Measurements from ENCODE around the gene FANCB. TPM values are rescaled to one million over a fixed set of nuclear protein-coding genes. Genes with fewer than 3 reads are reported as not detected.

Gene FANCB
- total and polyA plus RNA-seq, 9 donors, result 0.23 to 3.1 (median 2.8) TPM

GRCh38 chrX:14916017-14916674 is 43.3 kb upstream of the FANCB start:
- Histone ChIP-seq H3K27me3 (no peaks in the 10 kb centered on the region), H3K27ac (no peak overlapping the region), H3K9me3 (no peaks in the 10 kb centered on the region), H3K4me1 (ENCODE audit: insufficient read depth) (no peaks in the 10 kb centered on the region), H3K4me3 (no peak overlapping the region), H3K36me3 (no peaks in the 10 kb centered on the region)
- TF ChIP-seq POLR2A (IDR thresholded peaks at IDR 0.05), result no peak
- TF ChIP-seq EP300 (IDR thresholded peaks at IDR 0.05), result no peak
- TF ChIP-seq CTCF (IDR thresholded peaks at IDR 0.05), result no peak
- intact Hi-C loops (cut with DNase I), result no loop called here
- WGBS, 3 donors, result 42 to 55% (median 43%) methylated on average over 3 of the region's 3 CpGs
- no peak for DNase-seq

- H3K4me1 ChIP-seq (ENCODE audit: insufficient read depth), result no peaks in the 10 kb centered on the region
- no peaks in the 10 kb centered on the region for H3K36me3 ChIP-seq
- DNase-seq, result no peak
- no peak overlapping the region for H3K27ac ChIP-seq
- H3K4me3 ChIP-seq, result no peak overlapping the region
- intact Hi-C loops (cut with DNase I), result no loop called here
- no peaks in the 10 kb centered on the region for H3K9me3 ChIP-seq
- no peaks in the 10 kb centered on the region for H3K27me3 ChIP-seq
- no peak for TF ChIP-seq CTCF (IDR thresholded peaks at IDR 0.05)
- TF ChIP-seq EP300 (IDR thresholded peaks at IDR 0.05), result no peak
- TF ChIP-seq POLR2A (IDR thresholded peaks at IDR 0.05), result no peak
- 77 to 79% (median 77%) methylated on average over 3 of the region's 3 CpGs for WGBS, 3 donors
Measured at GRCh38 chrX:14915596-14915995, 42.7 kb upstream of the FANCB start.

GRCh38 chrX:14913241-14913640 is 40.4 kb upstream of the FANCB start:
- Histone ChIP-seq H3K9me3 (no peaks in the 10 kb centered on the region), H3K36me3 (no peaks in the 10 kb centered on the region), H3K27ac (no peak overlapping the region), H3K27me3 (no peaks in the 10 kb centered on the region), H3K4me1 (ENCODE audit: insufficient read depth) (no peaks in the 10 kb centered on the region), H3K4me3 (no peak overlapping the region)
- TF ChIP-seq POLR2A (IDR thresholded peaks at IDR 0.05) (no peak), CTCF (IDR thresholded peaks at IDR 0.05) (no peak), EP300 (IDR thresholded peaks at IDR 0.05) (no peak)
- WGBS, 3 donors, result 82 to 85% (median 85%) methylated on average over 2 of the region's 2 CpGs
- no peak for DNase-seq
- intact Hi-C loops (cut with DNase I), result no loop called here

GRCh38 chrX:14903891-14904290 is 31.0 kb upstream of the FANCB start:
- TF ChIP-seq CTCF (IDR thresholded peaks at IDR 0.05), result no peak
- no peak for TF ChIP-seq POLR2A (IDR thresholded peaks at IDR 0.05)
- no peak for TF ChIP-seq EP300 (IDR thresholded peaks at IDR 0.05)
- no peak overlapping the region for H3K27ac ChIP-seq
- 26 to 32% (median 31%) methylated on average over 2 of the region's 2 CpGs for WGBS, 3 donors
- H3K4me3 ChIP-seq, result no peak overlapping the region
- H3K36me3 ChIP-seq, result no peaks in the 10 kb centered on the region
- no peaks in the 10 kb centered on the region for H3K4me1 ChIP-seq (ENCODE audit: insufficient read depth)
- no peak for DNase-seq
- intact Hi-C loops (cut with DNase I), result no loop called here
- no peaks in the 10 kb centered on the region for H3K27me3 ChIP-seq
- no peaks in the 10 kb centered on the region for H3K9me3 ChIP-seq

All from ovary (tissue), 9 donors.